CD1c-positive myeloid dendritic cell (primary cell): ENCODE measurements around the gene NKD1.
"Not testable (repeated sequence)": the region's sequence is repeated elsewhere in the genome, so short reads cannot be mapped to it uniquely, and the experiment has no call there.

ENCODE experiments used
- DNase-seq: peaks from one replicate; pipeline ENCODE4 v3.0.0-alpha.2; 2016; ENCODE audit errors: extremely low spot score

The NKD1 gene

GRCh38 chr16:50519602-50520001, 28.6 kb upstream of the NKD1 start:
- DNase-seq = no peak

GRCh38 chr16:50520451-50521245, 27.5 kb upstream of the NKD1 start:
- no peak for DNase-seq

GRCh38 chr16:50521246-50521900, 26.8 kb upstream of the NKD1 start:
- no peak for DNase-seq

DNA sequence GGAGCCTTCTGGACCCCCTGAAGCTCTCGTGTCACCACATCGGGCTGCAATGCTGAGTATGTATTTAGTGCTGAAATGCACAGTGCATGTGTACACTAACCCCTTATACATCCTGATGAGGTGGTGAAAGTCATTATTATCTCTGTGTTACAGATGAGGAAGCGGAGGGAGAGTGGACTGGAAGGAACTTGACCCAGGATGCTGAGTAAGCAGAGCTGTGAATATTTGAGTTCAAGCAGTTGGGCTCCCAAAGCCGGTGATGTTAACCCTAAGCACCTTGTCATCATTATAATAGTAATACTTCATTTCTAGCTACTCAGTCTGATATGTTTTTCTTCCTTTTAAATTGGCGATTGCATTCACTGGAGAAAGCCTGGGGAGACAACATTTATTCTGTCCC, 25.9 kb upstream of the NKD1 start:
- no peak for DNase-seq

DNA sequence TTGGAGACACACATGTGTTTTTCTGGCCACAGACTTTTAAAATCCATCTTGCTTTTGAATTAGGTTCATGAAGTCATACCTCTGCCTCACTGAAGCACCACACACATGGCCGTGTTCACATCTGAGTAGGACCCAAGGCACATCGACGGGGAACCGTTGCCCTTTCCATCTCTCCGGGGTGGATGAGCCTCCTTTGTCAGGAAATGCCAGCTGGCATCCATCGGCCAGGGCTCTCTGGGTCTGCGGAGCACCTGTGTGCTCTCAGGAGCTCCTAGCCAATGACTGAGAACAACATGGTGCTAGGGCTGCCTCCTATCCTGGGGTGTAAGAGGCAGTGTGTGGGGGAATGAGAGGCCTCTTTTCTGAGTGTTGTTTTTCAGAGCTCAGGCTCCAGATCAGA, 24.5 kb upstream of the NKD1 start:
- DNase-seq = no peak

GRCh38 chr16:50525262-50525661, 22.9 kb upstream of the NKD1 start:
- no peak for DNase-seq

- DNase-seq = no peak
Observed at GRCh38 chr16:50525716-50526115, 22.5 kb upstream of the NKD1 start.

DNA sequence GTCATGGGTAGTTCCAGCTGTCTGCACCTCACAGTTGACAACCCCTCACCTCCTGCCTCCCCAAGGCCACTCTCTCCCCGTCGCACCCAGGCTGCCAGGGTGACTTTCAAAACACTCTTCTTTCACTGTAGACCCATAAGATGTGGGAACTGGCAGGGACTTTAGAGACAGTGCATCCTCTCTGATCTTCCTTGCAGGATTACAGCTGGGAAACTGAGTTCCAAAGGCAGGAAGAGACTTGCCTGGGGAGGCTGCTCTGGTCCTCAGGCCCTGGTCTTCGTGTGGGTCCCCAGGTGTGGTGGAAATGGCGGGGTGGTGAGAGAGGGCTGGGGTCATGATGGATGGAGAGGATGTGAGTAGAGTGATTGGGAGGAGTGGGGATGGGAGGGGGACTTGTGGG, 21.9 kb upstream of the NKD1 start:
- no peak for DNase-seq

GRCh38 chr16:50526796-50527195, 21.4 kb upstream of the NKD1 start:
- no peak for DNase-seq

DNA sequence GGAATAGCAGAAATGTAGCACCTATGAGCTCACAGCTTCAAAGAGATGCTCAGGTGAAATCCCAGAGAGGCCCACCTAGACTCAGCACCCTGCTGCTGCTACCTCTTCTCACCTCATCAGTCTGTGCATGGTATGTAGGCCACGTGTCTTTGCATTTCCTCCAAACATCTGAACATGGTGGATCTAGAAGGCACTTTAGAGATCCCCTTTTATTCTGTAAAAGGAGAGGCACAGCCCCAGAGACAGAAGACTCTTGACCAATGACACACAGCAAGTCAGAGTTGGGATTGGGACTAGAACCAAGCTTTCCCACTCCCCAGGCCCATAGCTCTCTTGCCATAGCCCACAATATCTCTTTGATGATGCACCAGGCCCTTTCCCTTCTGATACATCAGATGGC, 19.4 kb upstream of the NKD1 start:
- DNase-seq = no peak

- no peak for DNase-seq
Observed at GRCh38 chr16:50529334-50529733, 18.9 kb upstream of the NKD1 start.

GRCh38 chr16:50530277-50531236, 17.6 kb upstream of the NKD1 start:
- DNase-seq = no peak

- DNase-seq = no peak
Observed at GRCh38 chr16:50531359-50531758, 16.8 kb upstream of the NKD1 start.

- no peak for DNase-seq
Observed at GRCh38 chr16:50531901-50532300, 16.3 kb upstream of the NKD1 start.

GRCh38 chr16:50532576-50532975, 15.6 kb upstream of the NKD1 start:
- DNase-seq = no peak

DNA sequence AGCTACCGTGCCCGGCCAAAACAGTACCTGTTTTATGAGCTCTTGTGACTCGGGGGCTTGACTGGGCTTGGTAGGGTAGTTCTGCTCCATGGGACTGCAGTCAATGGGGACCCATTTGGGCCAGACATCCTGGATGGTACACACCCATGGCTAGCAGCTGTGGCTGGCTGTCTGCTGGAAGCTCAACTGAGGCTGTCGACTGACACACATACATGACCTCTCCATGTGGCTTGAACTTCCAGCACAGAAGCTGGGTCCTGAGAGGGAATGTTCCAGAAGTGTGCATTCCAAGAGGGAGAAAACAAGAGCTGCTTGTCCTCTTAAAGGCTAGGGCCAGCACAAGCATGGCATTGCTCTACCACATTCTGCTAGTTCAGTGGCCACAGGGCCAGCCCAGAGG, 14.9 kb upstream of the NKD1 start:
- DNase-seq = no peak

DNA sequence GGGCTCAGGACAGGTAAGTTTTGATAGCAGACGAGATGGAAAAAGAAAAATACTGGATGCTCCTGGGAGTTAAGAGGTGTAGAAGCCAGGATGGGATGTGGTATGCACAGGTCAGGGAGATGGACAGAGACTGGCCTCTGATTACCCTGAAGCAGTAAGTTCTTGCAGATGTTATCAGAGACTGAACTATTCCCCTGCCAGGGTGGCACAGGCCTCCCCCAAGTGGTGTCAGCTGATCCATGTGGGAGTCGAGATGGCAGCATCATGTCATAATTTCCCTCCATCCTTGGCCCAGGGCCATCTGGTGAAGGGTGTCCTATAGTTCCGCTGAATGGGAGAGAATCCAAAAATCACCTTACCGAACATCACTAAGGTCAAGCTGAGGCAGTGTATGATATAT, 14.1 kb upstream of the NKD1 start:
- no peak for DNase-seq

GRCh38 chr16:50534556-50534955, 13.6 kb upstream of the NKD1 start:
- DNase-seq = no peak

- DNase-seq = no peak
Observed at GRCh38 chr16:50534958-50535357, 13.2 kb upstream of the NKD1 start.

DNA sequence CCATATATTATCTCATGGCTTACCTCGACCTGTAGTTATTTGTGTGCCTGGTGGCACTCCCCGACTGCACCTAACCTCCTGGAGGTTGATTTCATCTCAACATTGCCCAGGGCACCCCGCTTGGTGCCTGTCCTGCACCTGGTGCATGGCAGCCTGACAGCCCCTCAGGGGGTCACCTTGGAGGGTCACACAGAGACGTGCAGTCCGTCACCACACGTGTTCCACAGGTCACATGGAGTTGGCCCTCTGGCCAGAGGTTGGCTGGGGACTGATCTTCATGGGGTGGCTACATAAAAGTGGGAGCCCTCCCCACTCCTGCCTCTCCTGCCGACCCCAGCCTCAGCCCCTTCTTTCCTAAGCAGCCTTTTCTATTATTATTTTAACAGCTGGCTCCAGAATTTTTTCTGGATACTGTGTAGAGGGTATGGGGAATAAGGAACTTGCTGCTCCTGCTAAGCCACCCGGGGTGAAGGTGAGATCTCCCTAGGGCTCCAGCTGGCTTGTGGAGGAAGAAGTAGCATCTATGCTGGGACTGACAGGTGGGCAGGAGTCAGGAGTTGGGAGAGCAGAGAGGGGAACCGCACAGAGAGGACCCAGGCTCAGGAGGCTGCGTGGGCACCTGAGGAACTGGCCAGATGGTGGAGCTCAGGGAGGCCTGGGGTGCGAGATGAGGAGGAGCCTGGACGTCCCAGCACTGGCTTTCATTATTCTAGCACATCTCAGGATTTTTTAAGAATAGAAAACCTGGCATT, 12.5 kb upstream of the NKD1 start:
- no peak for DNase-seq

DNA sequence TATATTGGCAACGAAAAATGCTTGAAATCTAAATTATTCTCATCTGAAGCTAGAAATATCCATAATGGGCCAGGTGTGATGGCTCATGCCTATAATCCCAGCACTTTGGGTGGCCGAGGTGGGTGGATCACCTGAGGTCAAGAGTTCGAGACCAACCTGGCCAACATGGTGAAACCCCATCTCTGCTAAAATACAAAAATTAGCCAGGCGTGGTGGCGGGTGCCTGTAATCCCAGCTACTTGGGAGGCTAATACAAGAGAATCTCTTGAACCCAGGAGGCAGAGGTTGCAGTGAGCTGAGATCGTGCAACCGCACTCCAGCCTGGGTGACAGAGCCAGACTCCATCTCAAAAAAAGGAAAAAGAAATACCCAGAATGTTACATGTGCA, 11.9 kb upstream of the NKD1 start:
- not testable (repeated sequence) for DNase-seq
